Progenitor cell of endocrine pancreas (in vitro differentiated cells): ENCODE data around the gene FRMD4B. TPM values are rescaled to one million over a fixed set of nuclear protein-coding genes. Genes with fewer than 3 reads are reported as not detected.

Experiments
- DNase-seq: peaks from one replicate; pipeline ENCODE4 v3.0.0; 2021; ENCODE audit warnings: low spot score; ENCODE audit not compliant: unreplicated experiment
- H3K27ac Mint-ChIP-seq: 2 replicates; pipeline ENCODE4 v1.8.0; 2021; ENCODE audit warnings: mild to moderate bottlenecking, moderate library complexity, mixed read lengths
- H3K27me3 Mint-ChIP-seq: 2 replicates; pipeline ENCODE4 v1.8.0; 2021; ENCODE audit warnings: mixed read lengths
- H3K36me3 Mint-ChIP-seq: 2 replicates; pipeline ENCODE4 v1.8.0; 2022; ENCODE audit warnings: mixed read lengths; ENCODE audit not compliant: insufficient read depth
- H3K4me1 Mint-ChIP-seq: 2 replicates; pipeline ENCODE4 v1.8.0; 2021; ENCODE audit warnings: low read depth, mixed read lengths
- H3K4me3 Mint-ChIP-seq: 2 replicates; pipeline ENCODE4 v1.8.0; 2021; ENCODE audit warnings: low read depth, mild to moderate bottlenecking, moderate library complexity, mixed read lengths
- H3K9me3 Mint-ChIP-seq: 2 replicates; pipeline ENCODE4 v1.8.0; 2021; ENCODE audit warnings: low read depth, mixed read lengths
- CTCF ChIP-seq: fragments of 200-600 bp; sonication (generic); IDR thresholded peaks from one replicate; pipeline ENCODE4 v1.5.0; 2021; ENCODE audit warnings: antibody characterized with exemption, mild to moderate bottlenecking; ENCODE audit not compliant: unreplicated experiment
- total RNA-seq: library from RNA; stranded (reverse); gene quantifications from 2 replicates; pipeline ENCODE4 v1.2.1, GENCODE V29; 2021

The FRMD4B gene
- total RNA-seq, 1 donor from 2014 or later, result 41.6 TPM

DNA sequence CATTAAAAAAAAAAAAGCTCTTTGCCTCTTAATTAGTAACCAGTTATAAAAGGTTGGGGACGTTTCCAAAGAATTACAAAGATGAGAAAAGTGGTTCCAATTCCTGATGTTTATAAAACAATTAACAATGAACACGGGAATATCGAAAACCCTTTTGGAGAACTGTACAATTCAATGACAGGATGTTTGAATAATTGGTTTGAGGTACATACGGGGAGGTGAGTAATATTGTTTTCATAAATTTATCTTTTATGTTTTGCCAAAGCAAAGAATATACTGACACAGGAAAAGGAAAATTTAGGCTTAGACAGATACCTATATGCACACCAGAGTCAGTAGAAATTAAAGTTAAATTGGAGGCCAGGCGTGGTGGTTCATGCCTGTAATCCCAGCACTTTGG, 168.9 kb downstream of the FRMD4B start:
- Mint-ChIP-seq H3K27me3 (no peaks in the 10 kb centered on the region), H3K4me3 (no peak overlapping the region), H3K36me3 (peaks cover 33% of the 10 kb centered on the region), H3K4me1 (peaks cover 8% of the 10 kb centered on the region), H3K27ac (no peak overlapping the region), H3K9me3 (peaks cover 2% of the 10 kb centered on the region)
- DNase-seq, result no peak
- no peak for TF ChIP-seq CTCF

DNA sequence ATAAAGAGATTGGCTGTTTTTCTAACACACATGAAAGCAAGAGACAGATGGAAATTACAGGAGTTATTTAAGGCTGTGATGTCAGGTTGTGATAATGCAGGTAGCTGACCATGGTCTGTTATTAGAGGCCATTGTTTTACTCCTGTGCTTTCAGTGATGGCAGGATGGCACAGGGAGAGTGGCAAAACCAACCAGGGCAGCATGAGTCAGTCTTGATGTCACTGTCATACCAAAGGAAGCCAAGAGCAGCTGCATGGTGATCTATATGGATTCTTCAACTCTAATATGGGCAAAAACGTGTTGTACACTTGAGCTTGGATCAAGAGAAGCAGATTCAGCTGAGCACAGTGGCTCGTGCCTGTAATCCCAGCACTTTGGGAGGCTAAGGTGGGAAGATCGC, 171.6 kb downstream of the FRMD4B start:
- Mint-ChIP-seq H3K36me3 (peaks cover 25% of the 10 kb centered on the region), H3K4me3 (no peak overlapping the region), H3K9me3 (peaks cover 2% of the 10 kb centered on the region), H3K4me1 (peaks cover 17% of the 10 kb centered on the region), H3K27me3 (no peaks in the 10 kb centered on the region), H3K27ac (no peak overlapping the region)
- no peak for TF ChIP-seq CTCF
- no peak for DNase-seq

DNA sequence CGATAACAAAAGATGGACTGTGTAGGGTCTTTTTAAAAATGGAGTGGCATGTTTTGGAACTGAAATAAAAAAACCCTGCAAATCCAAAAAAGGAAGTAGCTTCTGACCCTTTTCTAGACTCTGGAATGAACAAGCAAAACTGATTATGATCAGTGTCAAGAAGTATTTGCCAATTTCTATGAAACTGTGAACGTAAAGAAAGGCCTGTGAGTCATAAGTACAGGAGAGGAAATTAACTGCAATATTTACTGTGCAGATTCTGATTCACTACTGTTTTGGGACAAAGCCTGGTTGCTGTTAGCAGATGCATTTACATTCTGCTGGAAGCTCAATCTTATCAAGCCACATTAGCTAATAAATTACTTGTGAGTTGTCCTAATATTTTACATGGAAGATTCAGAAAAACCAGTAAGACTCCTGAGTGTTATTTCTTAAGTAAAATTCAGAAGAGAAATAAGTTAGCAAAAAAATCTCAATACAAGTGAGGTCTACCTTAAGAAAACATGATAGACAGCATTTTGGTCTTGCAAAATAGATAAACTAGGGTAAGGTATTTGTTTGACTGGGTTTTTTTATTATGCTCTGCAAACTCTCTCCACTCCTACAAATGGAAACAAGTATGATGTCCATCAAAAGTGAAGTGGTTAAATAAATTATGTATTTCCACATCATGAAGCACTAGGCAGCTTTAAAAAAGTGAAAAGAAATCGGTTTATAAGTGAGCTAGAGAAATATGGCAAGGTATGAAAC, 173.3 kb downstream of the FRMD4B start:
- Mint-ChIP-seq H3K36me3 (peaks cover 24% of the 10 kb centered on the region), H3K4me3 (no peak overlapping the region), H3K9me3 (no peaks in the 10 kb centered on the region), H3K27ac (no peak overlapping the region), H3K4me1 (peaks cover 17% of the 10 kb centered on the region), H3K27me3 (no peaks in the 10 kb centered on the region)
- TF ChIP-seq CTCF, result no peak
- DNase-seq, result no peak

DNA sequence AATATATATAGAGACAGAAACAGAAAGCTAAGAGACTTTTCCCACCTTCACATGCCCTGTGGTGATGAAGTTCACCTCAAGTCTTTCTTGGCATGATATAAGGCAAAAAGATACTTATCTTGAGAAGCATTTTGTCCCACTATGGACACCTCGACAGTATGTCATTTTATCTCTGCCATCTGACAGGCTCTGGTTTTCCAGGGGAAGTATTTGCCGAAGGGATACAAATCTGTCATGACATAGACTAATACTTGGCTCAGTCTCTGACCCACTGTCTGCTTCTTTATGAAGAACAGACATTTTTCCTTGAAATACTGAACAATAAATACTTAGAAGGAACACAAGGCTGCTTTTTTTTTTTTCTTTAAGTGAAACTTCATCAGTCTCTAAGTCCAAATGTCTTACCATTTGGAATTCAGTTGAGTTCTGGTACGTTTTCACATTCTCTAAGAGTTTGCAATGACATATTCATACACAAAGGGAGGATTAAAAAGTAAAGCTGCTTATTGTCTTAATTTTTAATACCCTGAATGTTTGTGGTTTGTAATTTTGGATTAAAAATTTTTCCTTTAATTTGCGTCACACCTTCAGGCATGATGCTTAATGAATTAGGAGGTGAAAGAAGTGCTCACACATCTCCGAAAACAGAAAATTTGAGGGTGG, 175.7 kb downstream of the FRMD4B start:
- peaks cover 17% of the 10 kb centered on the region for H3K4me1 Mint-ChIP-seq
- no peak for TF ChIP-seq CTCF
- H3K4me3 Mint-ChIP-seq, result no peak overlapping the region
- H3K27ac Mint-ChIP-seq, result no peak overlapping the region
- peaks cover 16% of the 10 kb centered on the region for H3K36me3 Mint-ChIP-seq
- no peaks in the 10 kb centered on the region for H3K9me3 Mint-ChIP-seq
- no peaks in the 10 kb centered on the region for H3K27me3 Mint-ChIP-seq
- DNase-seq, result no peak

- no peak for DNase-seq
- Mint-ChIP-seq H3K9me3 (no peaks in the 10 kb centered on the region), H3K27ac (no peak overlapping the region), H3K4me1 (peaks cover 17% of the 10 kb centered on the region), H3K27me3 (no peaks in the 10 kb centered on the region), H3K36me3 (peaks cover 16% of the 10 kb centered on the region), H3K4me3 (no peak overlapping the region)
- TF ChIP-seq CTCF, result no peak
Observed at GRCh38 chr3:69209413-69209812, 176.5 kb downstream of the FRMD4B start.
